ENCODE data around the gene PARD6G.

DNA sequence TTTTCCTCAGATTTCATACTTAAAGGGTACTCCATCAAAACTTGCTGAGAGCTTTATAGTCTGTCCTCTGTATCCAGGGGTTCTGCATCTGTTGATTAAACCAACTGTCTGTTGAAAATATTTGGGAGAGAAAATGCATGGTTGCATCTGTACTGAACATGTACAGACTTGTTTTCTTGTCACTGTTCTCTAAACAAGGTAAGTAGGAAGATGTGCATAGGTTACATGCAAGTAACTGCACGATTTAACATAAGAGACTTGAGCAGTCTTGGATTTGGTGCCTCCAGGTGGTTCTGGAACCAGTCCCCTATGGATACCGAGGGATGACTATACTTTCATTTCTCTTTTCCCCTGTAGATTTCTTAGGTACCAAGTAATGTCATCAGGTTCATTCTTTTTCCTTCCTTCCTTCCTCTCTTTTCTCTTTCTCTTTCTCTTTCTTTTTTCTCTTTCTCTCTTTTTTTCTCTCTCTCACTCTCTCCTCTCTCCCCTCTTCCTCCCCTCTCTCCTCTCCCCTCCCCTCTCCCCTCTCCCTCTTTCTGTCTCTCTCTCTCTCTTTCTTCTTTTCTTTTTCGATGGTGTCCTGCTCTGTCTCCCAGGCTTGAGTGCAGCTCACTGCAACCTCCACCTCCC lies 115.0 kb downstream of the PARD6G start:
- TF ChIP-seq CREB1 (IDR thresholded peaks at IDR 0.05), result no peak
- TF ChIP-seq CREB1 (CRISPR knock-in tag; IDR thresholded peaks at IDR 0.05), result no peak
- TF ChIP-seq GTF2F1 (IDR thresholded peaks at IDR 0.05; ENCODE audit: low read depth, low read length), result no peak
- TF ChIP-seq, protein P1, sequence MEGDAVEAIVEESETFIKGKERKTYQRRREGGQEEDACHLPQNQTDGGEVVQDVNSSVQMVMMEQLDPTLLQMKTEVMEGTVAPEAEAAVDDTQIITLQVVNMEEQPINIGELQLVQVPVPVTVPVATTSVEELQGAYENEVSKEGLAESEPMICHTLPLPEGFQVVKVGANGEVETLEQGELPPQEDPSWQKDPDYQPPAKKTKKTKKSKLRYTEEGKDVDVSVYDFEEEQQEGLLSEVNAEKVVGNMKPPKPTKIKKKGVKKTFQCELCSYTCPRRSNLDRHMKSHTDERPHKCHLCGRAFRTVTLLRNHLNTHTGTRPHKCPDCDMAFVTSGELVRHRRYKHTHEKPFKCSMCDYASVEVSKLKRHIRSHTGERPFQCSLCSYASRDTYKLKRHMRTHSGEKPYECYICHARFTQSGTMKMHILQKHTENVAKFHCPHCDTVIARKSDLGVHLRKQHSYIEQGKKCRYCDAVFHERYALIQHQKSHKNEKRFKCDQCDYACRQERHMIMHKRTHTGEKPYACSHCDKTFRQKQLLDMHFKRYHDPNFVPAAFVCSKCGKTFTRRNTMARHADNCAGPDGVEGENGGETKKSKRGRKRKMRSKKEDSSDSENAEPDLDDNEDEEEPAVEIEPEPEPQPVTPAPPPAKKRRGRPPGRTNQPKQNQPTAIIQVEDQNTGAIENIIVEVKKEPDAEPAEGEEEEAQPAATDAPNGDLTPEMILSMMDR (IDR thresholded peaks at IDR 0.05 in 2 of 3, conservative IDR thresholded peaks at IDR 0.05 in 1 of 3; ENCODE audit: insufficient read depth in 2 of 3, low read depth in 1 of 3, low read length in 3 of 3), result no peak
- TF ChIP-seq YY1 (IDR thresholded peaks at IDR 0.05; ENCODE audit: borderline replicate concordance in 1 of 3, control insufficient read depth in 1 of 3, extremely low read depth in 1 of 3, insufficient read depth in 3 of 3, insufficient read length in 1 of 3, insufficient replicate concordance in 2 of 3, low read depth in 1 of 3, low read length in 2 of 3), result no peak
- TF ChIP-seq JUND (IDR thresholded peaks at IDR 0.05; ENCODE audit: borderline replicate concordance, low read depth, low read length), result no peak
- TF ChIP-seq JUND (tag; IDR thresholded peaks at IDR 0.05; ENCODE audit: borderline replicate concordance, low read depth, low read length), result no peak
- no peak for TF ChIP-seq NCOA2 (IDR thresholded peaks at IDR 0.05; ENCODE audit: partially characterized antibody in 2 of 2)
- TF ChIP-seq CUX1 (CRISPR knock-in tag; IDR thresholded peaks at IDR 0.05), result no peak
- TF ChIP-seq KDM2B (CRISPR knock-in tag; IDR thresholded peaks at IDR 0.05), result no peak
- no peak for TF ChIP-seq EZH2 (IDR thresholded peaks at IDR 0.05; ENCODE audit: borderline replicate concordance, low read depth, low read length)
- TF ChIP-seq E2F3 (CRISPR knock-in tag; IDR thresholded peaks at IDR 0.05), result no peak
- TF ChIP-seq, protein P2, sequence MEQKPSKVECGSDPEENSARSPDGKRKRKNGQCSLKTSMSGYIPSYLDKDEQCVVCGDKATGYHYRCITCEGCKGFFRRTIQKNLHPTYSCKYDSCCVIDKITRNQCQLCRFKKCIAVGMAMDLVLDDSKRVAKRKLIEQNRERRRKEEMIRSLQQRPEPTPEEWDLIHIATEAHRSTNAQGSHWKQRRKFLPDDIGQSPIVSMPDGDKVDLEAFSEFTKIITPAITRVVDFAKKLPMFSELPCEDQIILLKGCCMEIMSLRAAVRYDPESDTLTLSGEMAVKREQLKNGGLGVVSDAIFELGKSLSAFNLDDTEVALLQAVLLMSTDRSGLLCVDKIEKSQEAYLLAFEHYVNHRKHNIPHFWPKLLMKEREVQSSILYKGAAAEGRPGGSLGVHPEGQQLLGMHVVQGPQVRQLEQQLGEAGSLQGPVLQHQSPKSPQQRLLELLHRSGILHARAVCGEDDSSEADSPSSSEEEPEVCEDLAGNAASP (IDR thresholded peaks at IDR 0.05), result no peak
- TF ChIP-seq PTRF (tag; IDR thresholded peaks at IDR 0.05), result no peak
- no peak for TF ChIP-seq KAT8 (IDR thresholded peaks at IDR 0.05; ENCODE audit: low read depth)
